Measurements from ENCODE around the gene ZDHHC24.
"Not testable (repeated sequence)": the region's sequence is repeated elsewhere in the genome, so short reads cannot be mapped to it uniquely, and the experiment has no call there.

The ZDHHC24 gene

GRCh38 chr11:66547662-66548009 lies 1.8 kb upstream of the ZDHHC24 start:
- Histone ChIP-seq H3K4me3 (ENCODE audit: low read depth in 1 of 2, low read length in 1 of 2) (no peak overlapping the region), H3K4me1 (ENCODE audit: control insufficient read depth in 1 of 2, insufficient read depth in 1 of 2, low read depth in 1 of 2, low read length in 1 of 2) (peaks cover 30 to 35% of the 10 kb centered on the region in 2 experiments), H3K27me3 (peaks cover 32% of the 10 kb centered on the region), H3K9me3 (no peaks in the 10 kb centered on the region), H3K27ac (no peak overlapping the region), H3K36me3 (no peaks in the 10 kb centered on the region)
- no peak for TF ChIP-seq CTCF (IDR thresholded peaks at IDR 0.05)

GRCh38 chr11:66546966-66547661 lies 1.3 kb upstream of the ZDHHC24 start:
- H3K4me1 ChIP-seq (ENCODE audit: control insufficient read depth in 1 of 2, insufficient read depth in 1 of 2, low read depth in 1 of 2, low read length in 1 of 2), result peaks cover 30 to 35% of the 10 kb centered on the region in 2 experiments
- H3K4me3 ChIP-seq (ENCODE audit: low read depth in 1 of 2, low read length in 1 of 2), result no peak overlapping the region
- H3K27me3 ChIP-seq, result peaks cover 32% of the 10 kb centered on the region
- TF ChIP-seq CTCF (IDR thresholded peaks at IDR 0.05), result no peak
- no peak overlapping the region for H3K27ac ChIP-seq
- H3K9me3 ChIP-seq, result no peaks in the 10 kb centered on the region
- no peaks in the 10 kb centered on the region for H3K36me3 ChIP-seq

GRCh38 chr11:66546368-66546965 lies 619 bp upstream of the ZDHHC24 start, which contains the start of gene ACTN3:
Gene ACTN3, plus strand, starts transcription at chr11:66546903. Its CDS starts 35 bp downstream, at chr11:66546938.
- H3K9me3 ChIP-seq, result no peaks in the 10 kb centered on the region
- TF ChIP-seq CTCF (IDR thresholded peaks at IDR 0.05), result no peak
- peak within 1 kb of the TSS; percentile 83 for H3K27ac ChIP-seq
- no peaks in the 10 kb centered on the region for H3K36me3 ChIP-seq
- H3K27me3 ChIP-seq, result peaks cover 32% of the 10 kb centered on the region
- peak within 1 kb of the TSS; percentile 84 to 86 for H3K4me3 ChIP-seq (ENCODE audit: low read depth in 1 of 2, low read length in 1 of 2)
- peaks cover 30 to 35% of the 10 kb centered on the region in 2 experiments for H3K4me1 ChIP-seq (ENCODE audit: control insufficient read depth in 1 of 2, insufficient read depth in 1 of 2, low read depth in 1 of 2, low read length in 1 of 2)

GRCh38 chr11:66544952-66545351 lies 896 bp downstream of the ZDHHC24 start:
- Histone ChIP-seq H3K4me3 (ENCODE audit: low read depth in 1 of 2, low read length in 1 of 2) (peak overlapping the region; percentile 84 to 86), H3K27me3 (peaks cover 32% of the 10 kb centered on the region), H3K4me1 (ENCODE audit: control insufficient read depth in 1 of 2, insufficient read depth in 1 of 2, low read depth in 1 of 2, low read length in 1 of 2) (peaks cover 30 to 35% of the 10 kb centered on the region in 2 experiments), H3K27ac (peak overlapping the region; percentile 83)
- not testable (repeated sequence) for H3K36me3 ChIP-seq, H3K9me3 ChIP-seq

- no peak for TF ChIP-seq CTCF (IDR thresholded peaks at IDR 0.05)
- peaks cover 30 to 35% of the 10 kb centered on the region in 2 experiments for H3K4me1 ChIP-seq (ENCODE audit: control insufficient read depth in 1 of 2, insufficient read depth in 1 of 2, low read depth in 1 of 2, low read length in 1 of 2)
- H3K9me3 ChIP-seq, result no peaks in the 10 kb centered on the region
- H3K27me3 ChIP-seq, result peaks cover 23% of the 10 kb centered on the region
- H3K27ac ChIP-seq, result peak overlapping the region; percentile 46
- peaks cover 16% of the 10 kb centered on the region for H3K36me3 ChIP-seq
- H3K4me3 ChIP-seq (ENCODE audit: low read depth in 1 of 2, low read length in 1 of 2), result peak overlapping the region in 1 of 2 experiments; percentile 30
Observed at GRCh38 chr11:66543263-66544107, 2.4 kb downstream of the ZDHHC24 start.

Data from neutrophil (primary cell).